Ramos (cell line): ENCODE results near the gene TSC22D2.
"Not testable (repeated sequence)": the region's sequence is repeated elsewhere in the genome, so short reads cannot be mapped to it uniquely, and the experiment has no call there.

Source experiments
- in situ Hi-C: fragments of 300-500 bp; cut with MboI; formaldehyde crosslinking; loops from one replicate; pipeline ENCODE4 v1.14.3; 2022; ENCODE audit warnings: low sequenced_read_pairs; ENCODE audit not compliant: unreplicated experiment

Gene TSC22D2

GRCh38 chr3:150469931-150470740 is 62.0 kb downstream of the TSC22D2 start:
- in situ Hi-C loops = no loop called here

- in situ Hi-C loops = no loop called here
These were observed 64.3 kb downstream of the TSC22D2 start for GRCh38 chr3:150472421-150472820.

- in situ Hi-C loops = not testable (repeated sequence)
These were observed 65.1 kb downstream of the TSC22D2 start for GRCh38 chr3:150473161-150473560.

GRCh38 chr3:150479370-150479769 is 71.3 kb downstream of the TSC22D2 start:
- in situ Hi-C loops = no loop called here

- in situ Hi-C loops = no loop called here
These were observed 72.8 kb downstream of the TSC22D2 start for GRCh38 chr3:150480877-150481276.

GRCh38 chr3:150483226-150483625 is 75.1 kb downstream of the TSC22D2 start:
- in situ Hi-C loops = no loop called here

GRCh38 chr3:150484410-150484809 is 76.3 kb downstream of the TSC22D2 start:
- in situ Hi-C loops = no loop called here

GRCh38 chr3:150488867-150489266 is 80.8 kb downstream of the TSC22D2 start:
- in situ Hi-C loops = no loop called here

- in situ Hi-C loops = no loop called here
These were observed 82.3 kb downstream of the TSC22D2 start for GRCh38 chr3:150490277-150490986.

- in situ Hi-C loops = no loop called here
These were observed 86.4 kb downstream of the TSC22D2 start for GRCh38 chr3:150494411-150494977.

GRCh38 chr3:150495149-150495548 is 87.1 kb downstream of the TSC22D2 start:
- in situ Hi-C loops = loop anchor here (5.0 kb wide), 1 partner anchor 268 kb away; no protein-coding TSS in a partner anchor

- in situ Hi-C loops = loop anchor here (5.0 kb wide), 1 partner anchor 268 kb away; no protein-coding TSS in a partner anchor
These were observed 87.6 kb downstream of the TSC22D2 start for GRCh38 chr3:150495563-150496168.

- in situ Hi-C loops = loop anchor here (5.0 kb wide), 1 partner anchor 271 kb away; no protein-coding TSS in a partner anchor
These were observed 89.9 kb downstream of the TSC22D2 start for GRCh38 chr3:150497956-150498355.

GRCh38 chr3:150500960-150501359 is 92.9 kb downstream of the TSC22D2 start:
- in situ Hi-C loops = not testable (repeated sequence)

GRCh38 chr3:150503402-150504099 is 95.5 kb downstream of the TSC22D2 start:
- in situ Hi-C loops = no loop called here

- in situ Hi-C loops = no loop called here
These were observed 96.4 kb downstream of the TSC22D2 start for GRCh38 chr3:150504483-150504882.

- in situ Hi-C loops = no loop called here
These were observed 100.3 kb downstream of the TSC22D2 start for GRCh38 chr3:150508401-150508800.

- in situ Hi-C loops = loop anchor here (10.0 kb wide), 1 partner anchor 355 kb away; no protein-coding TSS in a partner anchor
These were observed 101.7 kb downstream of the TSC22D2 start for GRCh38 chr3:150509780-150510179.

- in situ Hi-C loops = loop anchor here (10.0 kb wide), 1 partner anchor 354 kb away; no protein-coding TSS in a partner anchor
These were observed 103.2 kb downstream of the TSC22D2 start for GRCh38 chr3:150511122-150511821.
